ENCODE measurements around the gene PPIL6. TPM values are rescaled to one million over a fixed set of nuclear protein-coding genes. Genes with fewer than 3 reads are reported as not detected.

PPIL6 gene
- total RNA-seq, 4 donors from 2014 or later: 0.35 to 6.1 (median 2.8) TPM

DNA sequence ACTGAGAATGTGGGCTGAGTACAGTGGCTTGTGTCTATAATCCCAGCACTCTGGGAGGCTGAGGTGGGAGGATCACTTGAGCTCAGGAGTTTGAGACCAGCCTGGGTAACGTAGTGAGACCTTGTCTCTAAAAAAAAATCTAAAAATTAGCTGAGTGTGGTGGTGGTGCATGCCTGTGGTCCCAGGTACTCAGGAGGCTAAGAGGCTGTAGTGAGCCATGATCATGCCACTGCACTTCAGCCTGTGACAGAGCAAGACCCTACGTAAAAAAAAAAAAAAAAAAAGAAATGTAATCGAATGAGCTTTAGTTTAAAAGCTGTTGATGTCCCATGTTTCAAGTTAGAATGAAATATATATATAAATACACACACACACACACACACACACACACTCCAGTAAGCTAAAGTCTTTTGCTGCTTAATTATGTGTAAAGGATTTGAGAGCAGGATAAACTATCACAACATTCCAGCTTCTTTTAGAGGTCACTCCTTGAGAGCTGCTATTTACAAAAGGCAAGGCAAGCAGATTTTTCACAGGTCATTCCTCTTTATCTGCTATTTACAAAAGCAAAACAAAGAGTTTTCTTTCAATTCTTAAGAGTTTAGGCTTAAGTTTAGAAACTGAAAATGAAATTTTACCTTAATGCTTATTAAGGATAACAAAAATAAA is 19.9 kb upstream of the PPIL6 start:
- Histone ChIP-seq H3K27ac (no peak overlapping the region), H3K4me3 (no peak overlapping the region), H3K36me3 (peaks cover 0 to 41% (median 12%) of the 10 kb centered on the region in 3 donors), H3K4me1 (peaks cover 17 to 45% (median 19%) of the 10 kb centered on the region in 3 donors), H3K27me3 (no peaks in the 10 kb centered on the region), H3K9me3 (no peaks in the 10 kb centered on the region)
- WGBS, 2 donors: 75 to 77% methylated on average over 3 of the region's 3 CpGs
- DNase-seq: no peak
- intact Hi-C loops (cut with DNase I): no loop called here
- no peak for TF ChIP-seq CTCF (IDR thresholded peaks at IDR 0.05)
- TF ChIP-seq POLR2A (IDR thresholded peaks at IDR 0.05): no peak

- H3K27ac ChIP-seq: peak overlapping the region in 1 of 4 donors; percentile 83
- H3K27me3 ChIP-seq: no peaks in the 10 kb centered on the region
- H3K9me3 ChIP-seq: no peaks in the 10 kb centered on the region
- WGBS, 2 donors: 66 to 78% methylated on average over 4 to 5 of the region's 5 CpGs
- no peak overlapping the region for H3K4me3 ChIP-seq
- TF ChIP-seq POLR2A (IDR thresholded peaks at IDR 0.05) (no peak), CTCF (IDR thresholded peaks at IDR 0.05) (no peak)
- H3K4me1 ChIP-seq: peaks cover 27 to 59% (median 29%) of the 10 kb centered on the region in 3 donors
- intact Hi-C loops (cut with DNase I): no loop called here
- peaks cover 0 to 29% (median 11%) of the 10 kb centered on the region in 3 donors for H3K36me3 ChIP-seq
- no peak for DNase-seq
Measured at GRCh38 chr6:109458774-109459531, 18.5 kb upstream of the PPIL6 start.

- no peaks in the 10 kb centered on the region for H3K27me3 ChIP-seq
- intact Hi-C loops (cut with DNase I): no loop called here
- H3K4me3 ChIP-seq: no peak overlapping the region
- H3K4me1 ChIP-seq: peaks cover 31 to 71% (median 34%) of the 10 kb centered on the region in 3 donors
- 75 to 83% methylated on average over 6 of the region's 6 CpGs for WGBS, 2 donors
- no peaks in the 10 kb centered on the region for H3K9me3 ChIP-seq
- H3K27ac ChIP-seq: peak overlapping the region; percentile 72 to 92 (median 87)
- H3K36me3 ChIP-seq: peaks cover 0 to 16% (median 6%) of the 10 kb centered on the region in 3 donors
- TF ChIP-seq CTCF (IDR thresholded peaks at IDR 0.05): no peak
- TF ChIP-seq POLR2A (IDR thresholded peaks at IDR 0.05): no peak
- DNase-seq: no peak
Measured at GRCh38 chr6:109457562-109457996, 17.2 kb upstream of the PPIL6 start.

DNA sequence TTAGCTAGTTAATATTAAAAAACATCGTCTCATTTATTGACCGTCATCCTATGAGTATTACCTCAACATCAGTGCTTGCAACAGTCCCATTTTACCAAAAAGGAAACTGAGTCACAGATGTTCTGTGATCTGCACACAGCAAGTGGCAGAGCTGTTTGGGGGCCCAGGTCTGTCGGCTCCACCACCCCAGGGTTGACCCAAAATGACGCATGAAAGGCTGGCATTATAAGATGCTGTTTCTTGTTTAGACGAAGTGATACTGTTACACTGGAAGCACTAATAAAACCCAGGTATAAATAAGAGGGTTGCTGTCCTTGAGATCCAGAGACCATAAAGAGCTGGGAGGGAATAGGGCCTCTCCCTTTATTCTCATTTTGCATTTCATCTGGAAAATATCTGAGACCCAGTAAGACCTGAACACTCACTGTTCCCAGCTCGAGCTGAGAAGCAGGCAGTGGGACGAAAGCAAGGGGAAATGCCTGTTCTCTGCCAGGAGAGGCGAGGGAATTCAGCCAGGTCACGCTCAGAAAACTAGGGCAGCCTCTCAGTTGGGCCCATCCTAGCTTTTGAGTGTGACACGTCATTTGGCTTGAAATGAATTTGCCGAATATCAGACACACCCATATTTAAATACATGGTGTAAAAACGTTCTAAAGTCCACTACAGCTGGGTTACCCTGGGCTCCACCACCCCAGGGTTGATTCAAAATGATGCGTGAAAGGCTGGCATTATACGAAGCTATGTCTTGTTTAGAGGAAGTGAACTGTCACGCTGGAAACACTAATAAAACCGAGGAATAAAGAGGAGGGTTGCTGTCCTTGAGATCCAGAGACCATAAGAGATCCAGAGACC is 16.5 kb upstream of the PPIL6 start:
- peak in 1 of 4 donors; percentile 33 for TF ChIP-seq POLR2A (IDR thresholded peaks at IDR 0.05)
- TF ChIP-seq CTCF (IDR thresholded peaks at IDR 0.05): no peak
- DNase-seq: no peak
- H3K27me3 ChIP-seq: no peaks in the 10 kb centered on the region
- peak overlapping the region in 3 of 4 donors; percentile 70 to 93 (median 78) for H3K4me3 ChIP-seq
- no peaks in the 10 kb centered on the region for H3K9me3 ChIP-seq
- WGBS, 2 donors: 33 to 44% methylated on average over 15 to 16 of the region's 16 CpGs
- H3K27ac ChIP-seq: peak overlapping the region; percentile 72 to 92 (median 87)
- H3K36me3 ChIP-seq: peaks cover 0 to 14% (median 3%) of the 10 kb centered on the region in 3 donors
- H3K4me1 ChIP-seq: peaks cover 31 to 67% (median 34%) of the 10 kb centered on the region in 3 donors
- intact Hi-C loops (cut with DNase I): no loop called here
